Muscle layer of colon (tissue), 2 donors: ENCODE results near the gene APBA2.
"Not testable (repeated sequence)": the region's sequence is repeated elsewhere in the genome, so short reads cannot be mapped to it uniquely, and the experiment has no call there.

Experiments
- H3K27ac ChIP-seq: one replicate; pipeline ENCODE4 v1.7.0; 2013; ENCODE audit warnings: low read depth, mild to moderate bottlenecking, low read length, moderate library complexity
- H3K27me3 ChIP-seq, 2 donors: one replicate each; pipeline ENCODE4 v1.7.0; 2013; ENCODE audit warnings: low read length in 2 of 2, mild to moderate bottlenecking in 2 of 2; ENCODE audit not compliant: insufficient read depth in 2 of 2, control insufficient read depth in 1 of 2
- H3K36me3 ChIP-seq: one replicate; pipeline ENCODE4 v1.7.0; 2013; ENCODE audit warnings: mild to moderate bottlenecking, low read length; ENCODE audit not compliant: insufficient read depth
- H3K4me1 ChIP-seq: one replicate; pipeline ENCODE4 v1.7.0; 2013; ENCODE audit warnings: mild to moderate bottlenecking, low read length; ENCODE audit not compliant: insufficient read depth
- H3K4me3 ChIP-seq, 2 donors: one replicate each; pipeline ENCODE4 v1.7.0; 2013; ENCODE audit warnings: low read length in 2 of 2, low read depth in 1 of 2, mild to moderate bottlenecking in 1 of 2, moderate library complexity in 1 of 2
- H3K9ac ChIP-seq: one replicate; pipeline ENCODE4 v1.7.0; 2013; ENCODE audit warnings: low read length
- H3K9me3 ChIP-seq: one replicate; pipeline ENCODE4 v1.7.0; 2013; ENCODE audit warnings: mild to moderate bottlenecking, low read length
- donor health status: abdominal sarcoma.
- donor health status: Adenocarcinoma of cecum.

Gene APBA2

DNA sequence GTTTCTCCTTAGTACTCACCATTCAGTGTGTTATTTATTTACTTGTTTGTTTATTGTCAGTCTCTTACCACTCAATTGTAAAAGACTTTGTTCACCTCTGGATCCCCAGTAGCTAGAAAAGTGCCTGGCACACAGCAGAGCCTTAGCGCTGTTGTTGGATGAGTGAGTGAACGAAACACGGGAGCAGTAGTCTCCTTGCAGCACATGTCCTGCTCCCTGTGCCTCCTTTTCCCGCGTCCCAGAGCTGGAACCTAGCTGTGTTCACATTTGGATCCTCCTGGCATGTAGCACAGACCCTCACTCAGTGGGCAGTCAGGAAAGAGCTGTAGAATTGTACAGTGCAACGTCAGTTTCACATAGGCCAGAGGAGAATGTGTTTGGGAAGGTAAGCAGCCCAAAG lies 4.1 kb downstream of the APBA2 start:
- H3K27me3 ChIP-seq = peaks cover 3 to 21% of the 10 kb centered on the region in 2 donors
- not testable (repeated sequence) for H3K9me3 ChIP-seq, H3K9ac ChIP-seq, H3K27ac ChIP-seq, H3K4me1 ChIP-seq, H3K4me3 ChIP-seq, H3K36me3 ChIP-seq

GRCh38 chr15:28890291-28890690 lies 4.5 kb downstream of the APBA2 start:
- H3K9me3 ChIP-seq, H3K4me1 ChIP-seq, H3K27ac ChIP-seq: not testable (repeated sequence)

GRCh38 chr15:28890711-28891495 lies 5.1 kb downstream of the APBA2 start:
- Histone ChIP-seq H3K27ac (no peak overlapping the region), H3K9me3 (no peaks in the 10 kb centered on the region), H3K36me3 (no peaks in the 10 kb centered on the region), H3K9ac (no peak overlapping the region), H3K27me3 (peaks cover 0 to 13% of the 10 kb centered on the region in 2 donors), H3K4me1 (no peaks in the 10 kb centered on the region), H3K4me3 (no peak overlapping the region)

More at GRCh38 chr15:28890291-28890690, 4.5 kb downstream of the APBA2 start:
- H3K36me3 ChIP-seq, H3K4me3 ChIP-seq, H3K9ac ChIP-seq: not testable (repeated sequence)
- peaks cover 0 to 17% of the 10 kb centered on the region in 2 donors for H3K27me3 ChIP-seq

DNA sequence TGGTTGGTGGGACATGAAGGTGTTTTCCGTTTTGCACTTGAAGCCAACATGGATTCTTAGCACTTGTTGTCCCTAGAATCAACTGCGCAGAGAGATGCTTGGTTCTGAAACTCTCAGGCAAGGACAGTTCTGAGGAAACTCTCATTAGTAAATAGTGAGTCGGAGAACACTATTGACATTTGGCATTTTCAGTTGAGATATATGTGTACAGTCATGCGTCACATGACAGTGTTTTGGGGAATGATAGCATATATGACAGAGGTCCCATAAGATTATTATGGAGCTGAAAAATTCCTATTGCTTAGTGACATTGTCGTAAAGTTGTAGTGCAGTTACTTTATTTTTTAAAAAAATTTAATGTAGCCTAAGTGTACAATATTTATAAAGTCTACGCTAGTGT lies 5.8 kb downstream of the APBA2 start:
- H3K36me3 ChIP-seq = no peaks in the 10 kb centered on the region
- H3K27me3 ChIP-seq = peaks cover 0 to 11% of the 10 kb centered on the region in 2 donors
- H3K4me1 ChIP-seq = no peaks in the 10 kb centered on the region
- no peak overlapping the region for H3K9ac ChIP-seq
- no peak overlapping the region for H3K27ac ChIP-seq
- no peak overlapping the region for H3K4me3 ChIP-seq
- H3K9me3 ChIP-seq = no peaks in the 10 kb centered on the region

DNA sequence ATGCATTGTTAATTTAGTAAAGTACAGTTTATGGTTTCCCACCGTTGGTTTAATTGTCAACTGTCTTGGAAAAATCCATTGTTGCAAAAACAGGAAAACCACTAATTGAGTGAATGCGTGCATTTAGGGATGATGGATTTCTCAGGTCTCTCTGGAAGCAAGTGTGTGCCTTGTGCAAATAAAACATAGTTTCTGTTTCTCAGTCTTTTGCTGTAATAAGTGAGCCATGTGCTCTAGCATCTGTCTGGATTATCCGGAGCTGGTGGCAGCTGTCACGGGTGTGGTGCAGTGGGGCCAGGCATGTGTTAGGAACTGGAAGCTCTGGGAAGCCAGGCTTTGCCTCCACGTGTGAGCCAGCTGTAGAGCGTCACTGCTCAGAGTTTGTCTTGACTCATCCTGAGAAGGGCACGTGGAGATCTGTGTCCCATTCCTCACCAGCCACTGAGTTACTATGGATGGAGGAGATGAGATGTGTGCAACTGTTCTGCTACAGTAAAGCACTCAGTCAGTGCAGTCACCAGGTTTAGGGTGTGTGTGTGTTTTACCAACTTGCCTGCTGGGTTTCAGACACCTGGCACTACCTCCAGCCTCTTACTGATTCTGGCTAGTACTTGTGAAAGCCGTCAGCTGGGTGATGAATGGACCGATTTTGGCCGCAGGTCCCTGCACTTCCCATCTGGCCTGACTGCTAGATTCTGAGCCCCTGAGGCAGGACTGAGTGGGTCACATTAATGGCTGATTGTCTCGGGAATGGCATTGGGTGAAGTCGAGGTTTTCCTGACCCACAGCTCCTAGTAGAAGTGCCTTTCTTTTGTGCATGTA lies 7.2 kb downstream of the APBA2 start:
- no peaks in the 10 kb centered on the region for H3K36me3 ChIP-seq
- no peaks in the 10 kb centered on the region for H3K4me1 ChIP-seq
- H3K27ac ChIP-seq = no peak overlapping the region
- no peaks in the 10 kb centered on the region for H3K9me3 ChIP-seq
- no peaks in the 10 kb centered on the region for H3K27me3 ChIP-seq
- H3K4me3 ChIP-seq = no peak overlapping the region
- H3K9ac ChIP-seq = no peak overlapping the region

GRCh38 chr15:28894631-28895030 lies 8.9 kb downstream of the APBA2 start:
- no peak overlapping the region for H3K9ac ChIP-seq
- no peaks in the 10 kb centered on the region for H3K27me3 ChIP-seq
- H3K9me3 ChIP-seq = no peaks in the 10 kb centered on the region
- no peaks in the 10 kb centered on the region for H3K36me3 ChIP-seq
- no peaks in the 10 kb centered on the region for H3K4me1 ChIP-seq
- H3K4me3 ChIP-seq = no peak overlapping the region
- no peak overlapping the region for H3K27ac ChIP-seq

- Histone ChIP-seq H3K4me1 (no peaks in the 10 kb centered on the region), H3K9ac (no peak overlapping the region), H3K9me3 (no peaks in the 10 kb centered on the region), H3K4me3 (no peak overlapping the region), H3K36me3 (no peaks in the 10 kb centered on the region), H3K27me3 (no peaks in the 10 kb centered on the region), H3K27ac (no peak overlapping the region)
Measured at GRCh38 chr15:28895146-28895545, 9.4 kb downstream of the APBA2 start.

DNA sequence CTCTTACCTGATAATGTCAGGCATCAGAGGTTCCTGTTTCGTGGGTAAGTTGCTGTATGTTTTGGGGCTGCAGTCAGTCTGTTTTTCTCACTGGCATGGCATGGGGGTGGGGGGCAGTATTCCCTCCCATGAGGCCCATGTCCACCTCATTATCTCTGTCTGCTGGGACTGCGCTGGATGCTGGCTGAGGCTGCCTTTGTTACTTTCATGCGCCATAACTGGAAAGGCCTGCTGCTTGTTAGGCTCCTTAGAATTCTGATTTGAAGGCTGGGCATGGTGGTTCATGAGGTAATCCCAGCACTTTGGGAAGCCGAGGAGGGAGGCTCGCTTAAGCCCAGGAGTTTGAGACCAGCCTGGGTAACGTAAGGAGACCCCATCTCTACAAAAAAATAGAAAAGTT lies 9.8 kb downstream of the APBA2 start:
- H3K4me3 ChIP-seq = no peak overlapping the region
- H3K36me3 ChIP-seq = no peaks in the 10 kb centered on the region
- H3K9ac ChIP-seq = no peak overlapping the region
- H3K27ac ChIP-seq = no peak overlapping the region
- no peaks in the 10 kb centered on the region for H3K27me3 ChIP-seq
- H3K4me1 ChIP-seq = no peaks in the 10 kb centered on the region
- H3K9me3 ChIP-seq = no peaks in the 10 kb centered on the region

DNA sequence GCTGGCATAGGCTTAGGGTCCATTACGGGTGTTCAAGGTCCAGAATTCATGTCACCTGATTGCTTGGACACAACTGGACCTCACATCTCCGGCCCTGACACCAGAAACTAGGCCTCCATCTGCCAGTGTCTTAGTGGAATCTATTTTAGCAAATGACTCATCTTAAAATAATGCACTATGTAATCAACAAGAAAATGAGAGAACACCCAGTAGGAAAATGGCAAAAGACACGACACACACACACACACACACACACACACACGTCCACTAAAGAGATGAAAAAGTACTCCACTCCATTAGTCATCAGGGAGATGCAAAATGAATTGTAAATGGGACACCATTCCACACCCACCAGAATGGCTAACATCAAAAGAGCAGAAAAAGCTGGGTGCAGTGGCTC lies 11.2 kb downstream of the APBA2 start:
- no peaks in the 10 kb centered on the region for H3K36me3 ChIP-seq
- H3K9ac ChIP-seq = no peak overlapping the region
- no peaks in the 10 kb centered on the region for H3K4me1 ChIP-seq
- H3K9me3 ChIP-seq = no peaks in the 10 kb centered on the region
- H3K27ac ChIP-seq = no peak overlapping the region
- H3K4me3 ChIP-seq = no peak overlapping the region
- no peaks in the 10 kb centered on the region for H3K27me3 ChIP-seq

GRCh38 chr15:28897861-28898585 lies 12.2 kb downstream of the APBA2 start:
- no peaks in the 10 kb centered on the region for H3K4me1 ChIP-seq
- H3K9ac ChIP-seq = no peak overlapping the region
- no peaks in the 10 kb centered on the region for H3K27me3 ChIP-seq
- H3K4me3 ChIP-seq = no peak overlapping the region
- no peaks in the 10 kb centered on the region for H3K9me3 ChIP-seq
- no peaks in the 10 kb centered on the region for H3K36me3 ChIP-seq
- H3K27ac ChIP-seq = no peak overlapping the region

GRCh38 chr15:28899061-28899738 lies 13.4 kb downstream of the APBA2 start:
- Histone ChIP-seq H3K9ac (no peak overlapping the region), H3K27ac (no peak overlapping the region), H3K27me3 (no peaks in the 10 kb centered on the region), H3K36me3 (no peaks in the 10 kb centered on the region), H3K4me1 (no peaks in the 10 kb centered on the region), H3K9me3 (no peaks in the 10 kb centered on the region), H3K4me3 (no peak overlapping the region)
